Epithelial cell of proximal tubule (primary cell): ENCODE data around the gene FRMD1. TPM values are rescaled to one million over a fixed set of nuclear protein-coding genes. Genes with fewer than 3 reads are reported as not detected.

Source experiments
- DNase-seq: peaks from one replicate; pipeline ENCODE4 v3.0.0-alpha.2; 2011; ENCODE audit warnings: low read depth
- H3K4me3 ChIP-seq: 2 replicates; pipeline ENCODE4 v1.5.1; 2011; ENCODE audit warnings: low read depth, mild to moderate bottlenecking, low read length
- total RNA-seq: library from RNA; depleted of rRNA; stranded (reverse); fragments of >200 nt; gene quantifications from 2 replicates; pipeline ENCODE4 v1.2.3, GENCODE V29; 2015
- TF ChIP-seq, protein P1 (sequence below): conservative IDR thresholded peaks from 2 replicates; pipeline ENCODE4 v1.5.1; 2012; ENCODE audit warnings: low read depth, mild to moderate bottlenecking, low read length

FRMD1 gene
- total RNA-seq, 1 donor from 2014 or later: not detected

DNA sequence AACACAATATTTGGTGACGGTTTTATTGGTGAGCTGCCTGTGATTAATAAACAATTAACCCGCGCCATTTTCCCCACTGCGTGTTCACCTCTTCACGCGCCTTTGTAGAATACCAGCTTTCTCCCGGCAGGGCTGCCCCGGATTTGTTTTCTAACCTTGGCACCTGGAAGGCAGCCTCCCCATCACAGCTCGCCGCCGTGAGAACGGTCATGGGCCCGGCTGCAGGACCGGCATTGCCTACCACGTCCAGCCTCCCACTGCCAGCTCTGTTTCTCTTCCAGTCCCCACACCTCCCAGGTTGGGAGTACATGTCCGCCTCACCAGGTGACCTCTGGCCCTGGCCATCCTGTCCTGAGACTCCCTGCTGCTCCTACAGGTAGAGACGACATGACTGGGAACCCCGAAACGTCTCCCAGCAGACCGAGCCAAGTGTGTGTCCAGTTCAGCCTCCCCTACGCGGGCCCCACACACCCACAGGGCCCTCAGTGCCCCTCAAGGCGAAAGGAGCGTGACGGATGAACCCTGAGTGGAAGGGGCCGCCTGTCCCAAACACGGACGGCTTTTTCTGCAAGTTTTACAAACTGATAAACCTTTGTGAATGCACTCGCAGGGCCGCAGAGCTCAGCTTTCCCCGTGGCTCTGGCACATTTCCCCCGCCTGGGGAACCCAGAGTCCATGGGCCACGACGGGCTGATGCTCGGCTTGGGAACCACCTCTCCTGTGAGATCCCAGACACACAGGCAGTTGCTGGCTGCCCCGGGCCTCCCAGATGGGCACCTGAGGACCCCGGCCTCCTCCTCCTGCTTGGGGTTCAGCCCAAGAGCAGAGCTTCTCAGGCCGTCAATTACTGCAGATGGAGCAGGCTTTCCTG, 25.7 kb downstream of the FRMD1 start:
- no peak for DNase-seq
- TF ChIP-seq, protein P1, sequence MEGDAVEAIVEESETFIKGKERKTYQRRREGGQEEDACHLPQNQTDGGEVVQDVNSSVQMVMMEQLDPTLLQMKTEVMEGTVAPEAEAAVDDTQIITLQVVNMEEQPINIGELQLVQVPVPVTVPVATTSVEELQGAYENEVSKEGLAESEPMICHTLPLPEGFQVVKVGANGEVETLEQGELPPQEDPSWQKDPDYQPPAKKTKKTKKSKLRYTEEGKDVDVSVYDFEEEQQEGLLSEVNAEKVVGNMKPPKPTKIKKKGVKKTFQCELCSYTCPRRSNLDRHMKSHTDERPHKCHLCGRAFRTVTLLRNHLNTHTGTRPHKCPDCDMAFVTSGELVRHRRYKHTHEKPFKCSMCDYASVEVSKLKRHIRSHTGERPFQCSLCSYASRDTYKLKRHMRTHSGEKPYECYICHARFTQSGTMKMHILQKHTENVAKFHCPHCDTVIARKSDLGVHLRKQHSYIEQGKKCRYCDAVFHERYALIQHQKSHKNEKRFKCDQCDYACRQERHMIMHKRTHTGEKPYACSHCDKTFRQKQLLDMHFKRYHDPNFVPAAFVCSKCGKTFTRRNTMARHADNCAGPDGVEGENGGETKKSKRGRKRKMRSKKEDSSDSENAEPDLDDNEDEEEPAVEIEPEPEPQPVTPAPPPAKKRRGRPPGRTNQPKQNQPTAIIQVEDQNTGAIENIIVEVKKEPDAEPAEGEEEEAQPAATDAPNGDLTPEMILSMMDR: no peak
- no peak overlapping the region for H3K4me3 ChIP-seq

DNA sequence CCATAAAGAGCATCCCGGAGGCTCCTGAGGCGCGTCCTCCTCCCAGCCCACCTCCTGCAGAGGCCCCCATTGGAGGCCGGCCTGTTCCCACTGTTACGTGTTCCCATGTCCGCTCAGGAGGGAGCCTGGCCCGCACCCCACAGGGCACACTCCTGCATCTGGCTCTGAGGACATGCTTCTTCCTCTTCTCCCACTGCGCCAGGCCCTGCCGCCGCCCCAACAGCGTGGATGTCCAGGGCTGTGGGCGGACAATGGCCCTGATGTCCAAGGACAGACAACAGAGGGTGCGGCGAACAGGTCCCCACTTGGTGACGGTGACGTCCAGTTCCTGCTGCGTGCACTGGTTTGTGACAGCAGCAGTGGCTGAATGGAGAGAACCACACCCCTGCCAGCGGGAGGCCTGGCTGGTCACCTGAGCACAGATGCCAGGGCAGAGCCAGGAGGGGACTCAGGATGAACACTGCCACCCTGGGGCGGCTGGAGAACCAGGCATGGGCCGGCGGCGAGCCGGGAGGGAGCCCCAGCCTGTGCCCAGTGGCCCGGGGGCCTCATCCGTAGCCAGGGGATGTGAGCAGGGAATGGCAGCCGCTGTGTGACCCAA, 26.6 kb downstream of the FRMD1 start:
- TF ChIP-seq, protein P1: no peak
- DNase-seq: no peak
- no peak overlapping the region for H3K4me3 ChIP-seq

DNA sequence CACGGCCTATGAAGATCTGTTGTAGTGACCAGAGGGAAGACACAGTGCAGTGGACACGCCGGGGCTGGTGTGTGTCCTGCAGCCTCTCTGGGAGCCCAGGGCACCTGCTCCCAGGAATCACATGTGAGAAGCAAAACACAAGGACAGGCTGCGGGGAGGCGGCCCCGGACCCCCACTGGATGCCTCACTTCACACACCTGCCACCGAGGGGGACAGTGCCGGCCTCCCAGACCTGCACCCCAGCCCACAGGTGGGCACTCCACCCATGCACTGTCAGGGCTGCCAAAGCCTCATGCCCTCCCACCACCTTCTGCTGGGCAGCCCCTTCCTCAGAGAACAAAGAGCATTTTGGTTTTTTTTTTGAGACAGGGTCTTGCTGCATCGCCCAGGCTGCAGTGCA, 27.4 kb downstream of the FRMD1 start:
- TF ChIP-seq, protein P1: no peak
- H3K4me3 ChIP-seq: no peak overlapping the region
- no peak for DNase-seq

DNA sequence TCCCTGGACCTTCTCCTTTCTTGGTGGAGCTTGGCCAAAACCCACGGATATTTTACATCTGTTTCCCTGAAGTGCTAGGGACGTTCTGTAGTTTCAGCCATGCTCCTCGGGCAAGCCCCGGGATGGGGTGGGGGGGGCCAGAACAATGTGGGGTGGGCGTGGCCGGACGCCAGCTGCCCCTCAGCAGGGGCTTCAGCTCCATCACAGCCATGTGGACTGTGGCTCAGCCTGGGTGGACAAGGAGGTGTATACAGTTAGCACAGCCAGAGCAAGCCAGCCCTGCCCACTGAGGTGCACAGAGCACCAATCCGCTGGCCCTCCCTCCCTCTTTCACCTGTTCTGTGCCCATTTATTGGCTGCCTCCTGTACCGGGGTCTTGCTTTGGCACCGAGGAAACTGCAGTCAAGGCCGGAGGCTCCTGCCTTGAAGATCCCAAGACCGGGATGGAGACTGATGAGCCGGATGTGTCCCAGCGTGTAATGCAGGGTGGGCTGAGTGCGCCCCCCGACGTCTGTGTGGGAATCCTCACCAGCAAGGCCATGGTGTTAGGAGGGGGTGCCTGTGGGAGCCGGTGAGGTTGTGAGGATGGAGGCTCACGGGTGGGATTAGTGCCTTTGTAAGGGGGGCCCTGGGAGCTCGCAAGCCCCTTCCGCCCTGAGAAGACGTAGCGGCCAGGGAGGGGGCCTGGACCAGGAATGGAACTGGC, 28.0 kb downstream of the FRMD1 start:
- no peak overlapping the region for H3K4me3 ChIP-seq
- TF ChIP-seq, protein P1: peak; percentile 36
- DNase-seq: no peak

DNA sequence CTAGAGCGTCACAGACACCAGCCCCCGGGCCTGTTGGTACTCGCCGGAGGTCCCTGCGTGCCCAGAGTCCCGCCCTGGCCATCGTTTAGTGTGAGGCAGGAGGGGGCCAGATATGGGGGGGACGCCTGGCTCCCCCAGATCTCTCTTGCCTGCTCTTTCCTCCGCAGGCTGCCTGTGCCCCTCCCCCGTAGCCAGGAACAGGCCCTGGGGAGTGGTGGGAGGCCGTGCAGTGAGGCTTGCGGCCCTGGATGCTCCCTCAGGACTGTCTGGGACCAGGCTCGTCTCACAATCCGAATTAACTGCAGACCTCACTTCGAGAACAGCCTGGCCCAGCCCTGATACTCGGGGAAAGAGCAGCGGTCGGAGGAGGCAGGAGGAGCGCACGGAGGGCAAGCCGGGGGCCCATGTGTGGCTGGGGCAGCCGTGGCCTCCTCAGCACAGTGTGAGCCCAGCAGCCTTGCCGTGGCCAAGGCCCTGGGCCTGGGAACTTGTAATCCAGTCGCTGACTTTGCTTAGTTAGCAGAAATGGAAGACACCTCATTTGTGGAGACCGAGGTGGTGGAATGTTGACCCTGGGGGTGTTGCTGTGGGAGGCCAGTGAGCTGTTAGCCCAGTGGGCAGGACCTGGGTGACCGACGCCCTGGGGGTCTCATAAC, 28.7 kb downstream of the FRMD1 start:
- no peak for DNase-seq
- TF ChIP-seq, protein P1: no peak
- no peak overlapping the region for H3K4me3 ChIP-seq

DNA sequence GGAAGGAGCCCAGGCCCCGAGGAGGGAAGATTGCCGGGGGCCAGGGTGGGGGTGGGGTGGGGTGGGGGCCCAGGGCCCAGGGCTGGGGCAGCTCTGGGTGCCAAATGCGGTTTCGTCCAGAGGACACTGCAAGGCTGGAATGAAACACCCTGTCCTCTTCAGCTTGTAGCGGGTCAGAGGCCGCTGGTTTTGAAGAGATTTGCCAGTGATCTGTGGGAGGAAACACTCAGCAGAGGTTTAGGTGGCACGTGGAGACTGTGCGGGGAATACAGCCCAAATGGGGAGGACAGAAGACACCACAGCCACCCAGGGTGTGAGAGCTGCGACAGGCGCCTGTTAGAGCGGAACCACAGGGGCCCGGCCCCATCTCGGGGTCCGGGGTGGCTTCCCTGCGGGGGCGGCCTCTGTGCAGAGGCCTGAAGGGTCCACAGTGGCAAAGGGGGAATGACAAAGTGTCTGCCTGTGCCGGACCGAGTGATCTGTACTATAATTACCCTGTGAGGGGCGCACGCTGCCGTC, 29.2 kb downstream of the FRMD1 start:
- TF ChIP-seq, protein P1: no peak
- no peak overlapping the region for H3K4me3 ChIP-seq

More for the DNA sequence above, 29.2 kb downstream of the FRMD1 start:
- no peak for DNase-seq
